ENCODE data around the gene BSN.

BSN gene

GRCh38 chr3:49629451-49629850 lies 75.2 kb downstream of the BSN start:
- DNase-seq, result no peak

GRCh38 chr3:49629866-49630265 lies 75.6 kb downstream of the BSN start:
- no peak for DNase-seq

GRCh38 chr3:49630784-49631183 lies 76.5 kb downstream of the BSN start:
- DNase-seq, result no peak

GRCh38 chr3:49634736-49635135 lies 80.5 kb downstream of the BSN start:
- DNase-seq, result no peak

- DNase-seq, result no peak
Measured at GRCh38 chr3:49636883-49637609, 82.8 kb downstream of the BSN start.

- DNase-seq, result no peak
Measured at GRCh38 chr3:49638445-49638844, 84.2 kb downstream of the BSN start.

- DNase-seq, result no peak
Measured at GRCh38 chr3:49639551-49639950, 85.3 kb downstream of the BSN start.

GRCh38 chr3:49641292-49641691 lies 87.0 kb downstream of the BSN start:
- DNase-seq, result no peak

GRCh38 chr3:49641921-49642707 lies 87.8 kb downstream of the BSN start:
- no peak for DNase-seq

- DNase-seq, result no peak
Measured at GRCh38 chr3:49642708-49643145, 88.5 kb downstream of the BSN start.

- DNase-seq, result no peak
Measured at GRCh38 chr3:49644684-49645083, 90.4 kb downstream of the BSN start.

GRCh38 chr3:49646236-49646635 lies 92.0 kb downstream of the BSN start:
- DNase-seq, result no peak

GRCh38 chr3:49647741-49648140 lies 93.5 kb downstream of the BSN start:
- no peak for DNase-seq

GRCh38 chr3:49648354-49649019 lies 94.2 kb downstream of the BSN start:
- DNase-seq, result no peak

GRCh38 chr3:49649576-49649975 lies 95.3 kb downstream of the BSN start:
- no peak for DNase-seq

- no peak for DNase-seq
Measured at GRCh38 chr3:49650177-49650576, 95.9 kb downstream of the BSN start.

GRCh38 chr3:49650637-49651036 lies 96.4 kb downstream of the BSN start:
- DNase-seq, result no peak

- DNase-seq, result no peak
Measured at GRCh38 chr3:49652218-49652902, 98.1 kb downstream of the BSN start.

- DNase-seq, result no peak
Measured at GRCh38 chr3:49652903-49653415, 98.7 kb downstream of the BSN start.

GRCh38 chr3:49653621-49654020 lies 99.3 kb downstream of the BSN start:
- DNase-seq, result no peak

- no peak for DNase-seq
Measured at GRCh38 chr3:49654176-49654825, 100.0 kb downstream of the BSN start.

GRCh38 chr3:49654955-49655556 lies 100.8 kb downstream of the BSN start:
- no peak for DNase-seq

All from activated CD4-positive, alpha-beta T cell treated with anti-CD3 and anti-CD28 coated beads for 1 hour (primary cell).